Small intestine (tissue), 7 donors: ENCODE results near the gene USH2A. TPM values are rescaled to one million over a fixed set of nuclear protein-coding genes. Genes with fewer than 3 reads are reported as not detected.

Source experiments
- DNase-seq, 2 donors: peaks; one replicate each; pipeline versions ENCODE4 v3.0.0 to v3.0.0-alpha.2; 2013
- FAIRE-seq: peaks from 2 replicates; lab custom pipeline; 2012; peaks lifted over from hg19 to GRCh38; lab: Jason Lieb, UNC
- H3K27ac ChIP-seq, 3 donors: one replicate each; pipeline ENCODE4 v1.5.1; 2013; ENCODE audit warnings: low read length in 2 of 3, mild to moderate bottlenecking in 2 of 3, control low read depth in 1 of 3, inconsistent platforms in 1 of 3, low read depth in 1 of 3, moderate library complexity in 1 of 3
- H3K27me3 ChIP-seq, 3 donors: one replicate each; pipeline ENCODE4 v1.6.1; 2013; ENCODE audit warnings: low read length in 3 of 3, inconsistent platforms in 1 of 3; ENCODE audit not compliant: control insufficient read depth in 3 of 3, insufficient read depth in 3 of 3
- H3K36me3 ChIP-seq, 3 donors: one replicate each; pipeline ENCODE4 v1.6.1; 2013; ENCODE audit warnings: low read length in 3 of 3, inconsistent platforms in 1 of 3, low read depth in 1 of 3, mild to moderate bottlenecking in 1 of 3, moderate library complexity in 1 of 3; ENCODE audit not compliant: control insufficient read depth in 3 of 3, insufficient read depth in 2 of 3
- H3K4me1 ChIP-seq, 3 donors: one replicate each; pipeline ENCODE4 v1.6.1; 2013; ENCODE audit warnings: low read length in 2 of 3, inconsistent platforms in 1 of 3, low read depth in 1 of 3, mild to moderate bottlenecking in 1 of 3, moderate library complexity in 1 of 3; ENCODE audit not compliant: control insufficient read depth in 3 of 3, insufficient read depth in 2 of 3
- H3K4me3 ChIP-seq, 3 donors: one replicate each; pipeline ENCODE4 v1.5.1; 2013; ENCODE audit warnings: low read length in 3 of 3, control low read depth in 1 of 3, inconsistent platforms in 1 of 3, low read depth in 1 of 3, mild to moderate bottlenecking in 1 of 3, moderate library complexity in 1 of 3
- H3K9me3 ChIP-seq, 2 donors: one replicate each; pipeline ENCODE4 v1.6.1; 2013; ENCODE audit warnings: low read depth in 1 of 2, low read length in 1 of 2; ENCODE audit not compliant: control insufficient read depth in 2 of 2, insufficient read depth in 1 of 2
- WGBS, 3 donors: extraction: QIAGEN DNeasy Blood & Tissue Kit; methylation state at CpG; one replicate each; pipeline ENCODE4 v1.1.7; 2013; 5-methylcytosine and 5-hydroxymethylcytosine counted together
- polyA plus RNA-seq, 4 donors: library from polyadenylated mRNA; stranded (reverse) in 3 of 4; unstranded in 1 of 4; fragments of 200-250 nt in 3 of 4; fragments of 120-200 nt in 1 of 4; gene quantifications; one replicate each; pipeline versions ENCODE4 v1.2.1 to v1.2.3, GENCODE V29; 2013
- donor health status: healthy with polysubstance abuse.
- donor health status: control.
- donor health status: control.
- donor health status: Bipolar disorder and iron deficiency.
- donor health status: healthy.

USH2A gene
- polyA plus RNA-seq, 4 donors = under 0.01 to 0.07 TPM; not detected in 2

- H3K27me3 ChIP-seq = no peaks in the 10 kb centered on the region
- WGBS, 3 donors = 81 to 85% (median 83%) methylated on average over 4 of the region's 4 CpGs
- H3K4me3 ChIP-seq = no peak overlapping the region
- DNase-seq = no peak
- no peaks in the 10 kb centered on the region for H3K36me3 ChIP-seq
- no peak for FAIRE-seq
- H3K9me3 ChIP-seq = no peaks in the 10 kb centered on the region
- H3K27ac ChIP-seq = no peak overlapping the region
- no peaks in the 10 kb centered on the region for H3K4me1 ChIP-seq
Measured at GRCh38 chr1:215768303-215768702, 654.9 kb downstream of the USH2A start.

DNA sequence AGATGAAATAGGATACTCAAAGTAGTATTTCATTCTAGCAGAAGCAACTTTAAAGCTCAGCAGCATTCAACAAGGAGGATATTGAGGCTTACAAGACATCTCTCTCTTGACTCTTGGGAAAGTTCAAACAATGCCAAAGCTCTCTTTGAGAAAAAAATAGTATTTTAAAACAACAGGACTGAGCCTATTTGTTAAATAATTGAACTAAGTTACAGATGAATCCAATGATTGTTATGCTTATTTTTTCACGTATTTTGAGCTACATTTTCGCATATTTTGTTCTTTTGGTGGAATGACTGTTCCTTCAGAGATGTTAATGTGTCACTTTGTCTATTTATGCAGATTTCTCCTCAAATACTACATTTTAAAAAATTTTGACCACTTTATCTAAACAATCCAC is 655.5 kb downstream of the USH2A start:
- Histone ChIP-seq H3K27me3 (no peaks in the 10 kb centered on the region), H3K27ac (no peak overlapping the region), H3K4me1 (no peaks in the 10 kb centered on the region), H3K36me3 (no peaks in the 10 kb centered on the region), H3K9me3 (no peaks in the 10 kb centered on the region), H3K4me3 (no peak overlapping the region)
- FAIRE-seq = no peak
- WGBS, 3 donors = 74 to 84% (median 75%) methylated on average over 2 of the region's 2 CpGs
- DNase-seq = no peak

- FAIRE-seq (no peak), DNase-seq (no peak)
Measured at GRCh38 chr1:215766521-215766920, 656.7 kb downstream of the USH2A start.

DNA sequence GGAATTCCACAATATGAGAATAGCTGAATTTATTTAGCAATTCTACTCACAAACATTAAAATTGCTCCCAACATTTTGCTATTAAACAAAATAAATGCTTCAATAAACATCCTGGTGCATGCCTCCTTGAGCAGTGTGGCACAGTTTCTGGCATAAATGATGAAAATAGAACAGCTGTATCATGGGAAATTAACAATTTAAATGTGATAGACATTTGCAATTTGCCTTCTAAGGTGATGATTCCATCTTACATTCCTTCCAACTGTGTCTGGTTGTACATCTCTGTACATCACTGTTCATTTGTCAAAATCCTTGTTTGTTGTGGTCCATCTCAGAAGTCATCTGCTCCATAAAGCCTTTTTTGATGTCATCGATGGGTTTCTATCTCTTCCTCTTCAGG is 657.4 kb downstream of the USH2A start:
- H3K4me1 ChIP-seq = no peaks in the 10 kb centered on the region
- 87 to 93% (median 93%) methylated on average over 1 of the region's 1 CpG for WGBS, 3 donors
- FAIRE-seq (no peak), DNase-seq (no peak)
- H3K4me3 ChIP-seq = no peak overlapping the region
- H3K27ac ChIP-seq = no peak overlapping the region
- H3K27me3 ChIP-seq = no peaks in the 10 kb centered on the region
- no peaks in the 10 kb centered on the region for H3K9me3 ChIP-seq
- H3K36me3 ChIP-seq = no peaks in the 10 kb centered on the region

More at GRCh38 chr1:215766521-215766920, 656.7 kb downstream of the USH2A start:
- Histone ChIP-seq H3K4me1 (no peaks in the 10 kb centered on the region), H3K4me3 (no peak overlapping the region), H3K27ac (no peak overlapping the region), H3K36me3 (no peaks in the 10 kb centered on the region), H3K9me3 (no peaks in the 10 kb centered on the region), H3K27me3 (no peaks in the 10 kb centered on the region)
- WGBS, 3 donors = 40 to 70% (median 44%) methylated on average over 1 of the region's 1 CpG

DNA sequence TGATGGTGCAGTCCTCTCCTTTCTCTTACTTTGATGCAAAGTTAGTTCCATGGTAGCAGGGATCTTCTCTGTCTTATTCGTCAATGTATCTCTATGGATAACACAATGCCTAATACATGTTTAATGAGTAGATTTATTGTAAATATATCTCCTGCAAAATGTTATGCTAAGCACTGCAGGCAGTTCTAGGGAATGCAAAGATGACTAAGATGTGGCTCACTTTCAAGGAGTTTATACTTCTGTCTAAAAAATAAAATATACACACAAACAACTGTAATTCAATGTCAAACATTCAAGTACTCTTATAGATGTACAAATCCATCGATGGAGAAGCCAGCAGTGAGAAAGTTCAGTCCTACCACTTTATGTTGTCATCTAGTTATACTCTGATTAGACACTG is 661.8 kb downstream of the USH2A start:
- H3K9me3 ChIP-seq = no peaks in the 10 kb centered on the region
- no peak overlapping the region for H3K27ac ChIP-seq
- H3K36me3 ChIP-seq = no peaks in the 10 kb centered on the region
- no peak for FAIRE-seq
- H3K27me3 ChIP-seq = no peaks in the 10 kb centered on the region
- no peak for DNase-seq
- H3K4me1 ChIP-seq = no peaks in the 10 kb centered on the region
- 75 to 92% (median 81%) methylated on average over 2 of the region's 2 CpGs for WGBS, 3 donors
- H3K4me3 ChIP-seq = no peak overlapping the region

DNA sequence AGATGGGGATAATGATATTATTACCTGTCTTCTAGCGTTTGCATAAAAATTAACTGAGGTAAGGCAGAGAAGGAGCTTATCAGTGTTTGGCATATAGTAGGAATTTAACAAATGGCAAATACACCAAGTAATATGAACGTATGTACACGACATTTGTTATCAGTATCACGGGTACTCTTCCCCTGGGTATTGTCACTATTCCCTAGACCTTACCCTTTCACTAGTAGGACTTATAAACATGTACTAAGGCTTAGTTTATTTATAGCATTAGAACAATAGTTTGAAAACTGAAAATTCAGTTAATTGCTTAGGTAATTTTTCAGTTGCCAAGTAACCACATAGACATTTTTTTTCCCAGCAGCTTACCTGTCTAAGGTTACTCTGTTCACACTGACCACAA is 669.1 kb downstream of the USH2A start:
- H3K4me3 ChIP-seq = no peak overlapping the region
- no peaks in the 10 kb centered on the region for H3K9me3 ChIP-seq
- DNase-seq (no peak), FAIRE-seq (no peak)
- H3K27ac ChIP-seq = no peak overlapping the region
- H3K27me3 ChIP-seq = no peaks in the 10 kb centered on the region
- no peaks in the 10 kb centered on the region for H3K4me1 ChIP-seq
- WGBS, 3 donors = 34 to 56% (median 45%) methylated on average over 4 of the region's 4 CpGs
- no peaks in the 10 kb centered on the region for H3K36me3 ChIP-seq

- no peak for FAIRE-seq
- H3K4me1 ChIP-seq = no peaks in the 10 kb centered on the region
- DNase-seq = no peak
- no peaks in the 10 kb centered on the region for H3K9me3 ChIP-seq
- WGBS, 3 donors = 59 to 75% (median 73%) methylated on average over 4 of the region's 4 CpGs
- H3K36me3 ChIP-seq = no peaks in the 10 kb centered on the region
- no peak overlapping the region for H3K27ac ChIP-seq
- no peaks in the 10 kb centered on the region for H3K27me3 ChIP-seq
- H3K4me3 ChIP-seq = no peak overlapping the region
Measured at GRCh38 chr1:215749414-215749813, 673.8 kb downstream of the USH2A start.

DNA sequence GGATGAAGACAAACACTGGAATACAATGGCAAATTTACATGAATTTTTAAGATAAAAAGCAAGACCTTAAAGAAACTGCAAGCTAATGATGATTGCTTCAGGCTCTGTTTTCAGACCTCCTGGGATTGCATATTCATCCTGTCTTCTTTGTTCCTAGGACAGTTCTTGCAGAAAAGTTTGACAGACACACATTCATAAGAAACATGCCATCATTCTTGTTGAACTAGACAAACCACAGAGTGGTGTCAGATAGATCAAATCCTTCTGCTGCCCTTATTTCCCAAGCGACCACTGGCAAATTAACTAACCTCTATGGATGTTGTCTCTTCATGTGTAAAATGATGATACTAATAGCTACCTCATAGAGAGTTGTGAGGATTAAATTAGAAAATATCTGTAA is 674.8 kb downstream of the USH2A start:
- DNase-seq = no peak
- H3K9me3 ChIP-seq = no peaks in the 10 kb centered on the region
- H3K4me3 ChIP-seq = no peak overlapping the region
- FAIRE-seq = no peak
- no peak overlapping the region for H3K27ac ChIP-seq
- no peaks in the 10 kb centered on the region for H3K4me1 ChIP-seq
- H3K36me3 ChIP-seq = no peaks in the 10 kb centered on the region
- no peaks in the 10 kb centered on the region for H3K27me3 ChIP-seq
- 63 to 80% (median 73%) methylated on average over 1 of the region's 1 CpG for WGBS, 3 donors

GRCh38 chr1:215744419-215744818 is 678.8 kb downstream of the USH2A start:
- no peak for DNase-seq
- no peaks in the 10 kb centered on the region for H3K36me3 ChIP-seq
- FAIRE-seq = no peak
- H3K4me1 ChIP-seq = no peaks in the 10 kb centered on the region
- no peak overlapping the region for H3K4me3 ChIP-seq
- H3K27me3 ChIP-seq = no peaks in the 10 kb centered on the region
- no peaks in the 10 kb centered on the region for H3K9me3 ChIP-seq
- 57 to 78% (median 69%) methylated on average over 1 of the region's 1 CpG for WGBS, 3 donors
- H3K27ac ChIP-seq = no peak overlapping the region
